ENCODE results near the gene SGSM2. TPM values are rescaled to one million over a fixed set of nuclear protein-coding genes. Genes with fewer than 3 reads are reported as not detected.

SGSM2 gene
- total and polyA plus RNA-seq, 4 donors, result 5.5 to 17.5 (median 12.4) TPM

DNA sequence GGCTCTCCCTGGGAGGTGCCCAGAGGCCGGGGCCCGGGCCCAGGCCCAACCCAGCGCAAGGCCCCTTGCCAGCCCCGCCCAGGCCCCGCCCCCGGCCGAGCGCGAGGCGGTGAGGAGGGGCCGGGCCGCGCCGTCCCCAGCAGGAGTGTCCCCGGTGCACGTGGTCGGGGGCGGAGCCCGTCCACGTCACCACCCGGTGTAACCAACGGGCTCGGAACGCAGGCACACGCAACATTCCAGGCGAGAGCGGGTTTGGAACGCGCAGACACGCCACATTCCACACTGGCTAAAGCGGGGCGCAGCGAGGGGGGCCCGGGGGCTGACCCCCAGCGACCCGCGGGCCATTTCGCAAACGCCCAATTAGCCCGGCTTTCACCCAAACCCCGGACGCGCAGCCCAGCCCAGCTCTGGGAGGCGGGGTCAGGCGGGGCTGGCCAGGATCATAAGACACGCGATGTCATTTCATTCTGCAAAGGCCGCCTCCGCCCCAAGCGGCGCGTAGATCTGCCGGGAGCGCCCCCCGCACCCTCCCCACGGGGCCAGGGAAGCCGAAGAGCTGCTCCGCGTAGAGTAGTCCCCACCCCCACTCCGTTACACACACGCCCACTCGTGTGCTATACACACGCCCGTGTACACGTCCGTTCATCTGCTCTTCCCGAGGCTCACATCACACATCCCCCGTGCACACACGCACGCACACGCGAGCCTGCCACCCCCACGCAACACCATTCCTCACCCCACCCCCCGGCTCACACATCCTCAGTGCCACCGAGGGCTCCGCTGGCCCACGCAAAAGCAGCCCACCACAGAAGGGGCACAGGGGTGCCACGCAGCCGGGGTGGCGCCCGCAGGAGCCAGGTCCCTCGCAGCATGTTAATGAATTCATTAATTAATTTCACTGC, 62.5 kb downstream of the SGSM2 start:
- Histone ChIP-seq H3K4me1 (ENCODE audit: control insufficient read depth in 4 of 4, insufficient read depth in 4 of 4, low read length in 3 of 4) (peaks cover 17 to 54% (median 37%) of the 10 kb centered on the region in 4 donors), H3K9me3 (ENCODE audit: control insufficient read depth in 4 of 4, low read length in 3 of 4) (no peaks in the 10 kb centered on the region), H3K4me3 (ENCODE audit: low read depth in 1 of 3, low read length in 3 of 3) (peak overlapping the region; percentile 73 to 93 (median 90)), H3K27me3 (ENCODE audit: control insufficient read depth in 4 of 4, insufficient read depth in 4 of 4, low read length in 3 of 4) (no peaks in the 10 kb centered on the region), H3K9ac (ENCODE audit: low read depth in 1 of 2, low read length in 2 of 2) (peak overlapping the region; percentile 91 to 96), H3K36me3 (ENCODE audit: control insufficient read depth in 4 of 4, insufficient read depth in 3 of 4, low read depth in 1 of 4, low read length in 3 of 4) (no peaks in the 10 kb centered on the region), H3K27ac (ENCODE audit: low read depth in 1 of 2, low read length in 2 of 2) (peak overlapping the region; percentile 100)
- peak; percentile 95 for DNase-seq (ENCODE audit: low spot score)
- TF ChIP-seq NR2F2 (IDR thresholded peaks at IDR 0.05) (no peak), FOXA2 (IDR thresholded peaks at IDR 0.05) (no peak), GABPA (IDR thresholded peaks at IDR 0.05 in 1 of 2, conservative IDR thresholded peaks at IDR 0.05 in 1 of 2) (no peak), FOXA1 (IDR thresholded peaks at IDR 0.05) (no peak), HNF4A (conservative IDR thresholded peaks at IDR 0.05) (peak in 1 of 2 donors; percentile 4), SP1 (IDR thresholded peaks at IDR 0.05) (peak; percentile 68), TAF1 (conservative IDR thresholded peaks at IDR 0.05) (no peak), EGR1 (IDR thresholded peaks at IDR 0.05; ENCODE audit: low read depth in 2 of 2) (no peak), YY1 (IDR thresholded peaks at IDR 0.05) (peak; percentile 37), RXRA (IDR thresholded peaks at IDR 0.05) (peak; percentile 55 to 68), HNF4G (IDR thresholded peaks at IDR 0.05) (no peak), JUND (IDR thresholded peaks at IDR 0.05) (peak; percentile 9 to 43), RAD21 (IDR thresholded peaks at IDR 0.05) (no peak)
- TF ChIP-seq, protein P1, sequence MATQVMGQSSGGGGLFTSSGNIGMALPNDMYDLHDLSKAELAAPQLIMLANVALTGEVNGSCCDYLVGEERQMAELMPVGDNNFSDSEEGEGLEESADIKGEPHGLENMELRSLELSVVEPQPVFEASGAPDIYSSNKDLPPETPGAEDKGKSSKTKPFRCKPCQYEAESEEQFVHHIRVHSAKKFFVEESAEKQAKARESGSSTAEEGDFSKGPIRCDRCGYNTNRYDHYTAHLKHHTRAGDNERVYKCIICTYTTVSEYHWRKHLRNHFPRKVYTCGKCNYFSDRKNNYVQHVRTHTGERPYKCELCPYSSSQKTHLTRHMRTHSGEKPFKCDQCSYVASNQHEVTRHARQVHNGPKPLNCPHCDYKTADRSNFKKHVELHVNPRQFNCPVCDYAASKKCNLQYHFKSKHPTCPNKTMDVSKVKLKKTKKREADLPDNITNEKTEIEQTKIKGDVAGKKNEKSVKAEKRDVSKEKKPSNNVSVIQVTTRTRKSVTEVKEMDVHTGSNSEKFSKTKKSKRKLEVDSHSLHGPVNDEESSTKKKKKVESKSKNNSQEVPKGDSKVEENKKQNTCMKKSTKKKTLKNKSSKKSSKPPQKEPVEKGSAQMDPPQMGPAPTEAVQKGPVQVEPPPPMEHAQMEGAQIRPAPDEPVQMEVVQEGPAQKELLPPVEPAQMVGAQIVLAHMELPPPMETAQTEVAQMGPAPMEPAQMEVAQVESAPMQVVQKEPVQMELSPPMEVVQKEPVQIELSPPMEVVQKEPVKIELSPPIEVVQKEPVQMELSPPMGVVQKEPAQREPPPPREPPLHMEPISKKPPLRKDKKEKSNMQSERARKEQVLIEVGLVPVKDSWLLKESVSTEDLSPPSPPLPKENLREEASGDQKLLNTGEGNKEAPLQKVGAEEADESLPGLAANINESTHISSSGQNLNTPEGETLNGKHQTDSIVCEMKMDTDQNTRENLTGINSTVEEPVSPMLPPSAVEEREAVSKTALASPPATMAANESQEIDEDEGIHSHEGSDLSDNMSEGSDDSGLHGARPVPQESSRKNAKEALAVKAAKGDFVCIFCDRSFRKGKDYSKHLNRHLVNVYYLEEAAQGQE (IDR thresholded peaks at IDR 0.05), result peak; percentile 58
- TF ChIP-seq, protein P2, sequence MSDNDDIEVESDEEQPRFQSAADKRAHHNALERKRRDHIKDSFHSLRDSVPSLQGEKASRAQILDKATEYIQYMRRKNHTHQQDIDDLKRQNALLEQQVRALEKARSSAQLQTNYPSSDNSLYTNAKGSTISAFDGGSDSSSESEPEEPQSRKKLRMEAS (IDR thresholded peaks at IDR 0.05), result peak; percentile 27
- TF ChIP-seq, protein P3, sequence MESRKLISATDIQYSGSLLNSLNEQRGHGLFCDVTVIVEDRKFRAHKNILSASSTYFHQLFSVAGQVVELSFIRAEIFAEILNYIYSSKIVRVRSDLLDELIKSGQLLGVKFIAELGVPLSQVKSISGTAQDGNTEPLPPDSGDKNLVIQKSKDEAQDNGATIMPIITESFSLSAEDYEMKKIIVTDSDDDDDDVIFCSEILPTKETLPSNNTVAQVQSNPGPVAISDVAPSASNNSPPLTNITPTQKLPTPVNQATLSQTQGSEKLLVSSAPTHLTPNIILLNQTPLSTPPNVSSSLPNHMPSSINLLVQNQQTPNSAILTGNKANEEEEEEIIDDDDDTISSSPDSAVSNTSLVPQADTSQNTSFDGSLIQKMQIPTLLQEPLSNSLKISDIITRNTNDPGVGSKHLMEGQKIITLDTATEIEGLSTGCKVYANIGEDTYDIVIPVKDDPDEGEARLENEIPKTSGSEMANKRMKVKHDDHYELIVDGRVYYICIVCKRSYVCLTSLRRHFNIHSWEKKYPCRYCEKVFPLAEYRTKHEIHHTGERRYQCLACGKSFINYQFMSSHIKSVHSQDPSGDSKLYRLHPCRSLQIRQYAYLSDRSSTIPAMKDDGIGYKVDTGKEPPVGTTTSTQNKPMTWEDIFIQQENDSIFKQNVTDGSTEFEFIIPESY (IDR thresholded peaks at IDR 0.05), result no peak
- TF ChIP-seq, protein P4, sequence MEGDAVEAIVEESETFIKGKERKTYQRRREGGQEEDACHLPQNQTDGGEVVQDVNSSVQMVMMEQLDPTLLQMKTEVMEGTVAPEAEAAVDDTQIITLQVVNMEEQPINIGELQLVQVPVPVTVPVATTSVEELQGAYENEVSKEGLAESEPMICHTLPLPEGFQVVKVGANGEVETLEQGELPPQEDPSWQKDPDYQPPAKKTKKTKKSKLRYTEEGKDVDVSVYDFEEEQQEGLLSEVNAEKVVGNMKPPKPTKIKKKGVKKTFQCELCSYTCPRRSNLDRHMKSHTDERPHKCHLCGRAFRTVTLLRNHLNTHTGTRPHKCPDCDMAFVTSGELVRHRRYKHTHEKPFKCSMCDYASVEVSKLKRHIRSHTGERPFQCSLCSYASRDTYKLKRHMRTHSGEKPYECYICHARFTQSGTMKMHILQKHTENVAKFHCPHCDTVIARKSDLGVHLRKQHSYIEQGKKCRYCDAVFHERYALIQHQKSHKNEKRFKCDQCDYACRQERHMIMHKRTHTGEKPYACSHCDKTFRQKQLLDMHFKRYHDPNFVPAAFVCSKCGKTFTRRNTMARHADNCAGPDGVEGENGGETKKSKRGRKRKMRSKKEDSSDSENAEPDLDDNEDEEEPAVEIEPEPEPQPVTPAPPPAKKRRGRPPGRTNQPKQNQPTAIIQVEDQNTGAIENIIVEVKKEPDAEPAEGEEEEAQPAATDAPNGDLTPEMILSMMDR (IDR thresholded peaks at IDR 0.05; ENCODE audit: low read depth, low read length, missing input control), result no peak
- TF ChIP-seq, protein P5, sequence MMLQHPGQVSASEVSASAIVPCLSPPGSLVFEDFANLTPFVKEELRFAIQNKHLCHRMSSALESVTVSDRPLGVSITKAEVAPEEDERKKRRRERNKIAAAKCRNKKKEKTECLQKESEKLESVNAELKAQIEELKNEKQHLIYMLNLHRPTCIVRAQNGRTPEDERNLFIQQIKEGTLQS (IDR thresholded peaks at IDR 0.05), result no peak
- WGBS, result under 1% methylated on average over 82 of the region's 82 CpGs

All from liver (tissue), 9 donors.